Measurements from ENCODE around the gene AEBP1.

AEBP1 gene

DNA sequence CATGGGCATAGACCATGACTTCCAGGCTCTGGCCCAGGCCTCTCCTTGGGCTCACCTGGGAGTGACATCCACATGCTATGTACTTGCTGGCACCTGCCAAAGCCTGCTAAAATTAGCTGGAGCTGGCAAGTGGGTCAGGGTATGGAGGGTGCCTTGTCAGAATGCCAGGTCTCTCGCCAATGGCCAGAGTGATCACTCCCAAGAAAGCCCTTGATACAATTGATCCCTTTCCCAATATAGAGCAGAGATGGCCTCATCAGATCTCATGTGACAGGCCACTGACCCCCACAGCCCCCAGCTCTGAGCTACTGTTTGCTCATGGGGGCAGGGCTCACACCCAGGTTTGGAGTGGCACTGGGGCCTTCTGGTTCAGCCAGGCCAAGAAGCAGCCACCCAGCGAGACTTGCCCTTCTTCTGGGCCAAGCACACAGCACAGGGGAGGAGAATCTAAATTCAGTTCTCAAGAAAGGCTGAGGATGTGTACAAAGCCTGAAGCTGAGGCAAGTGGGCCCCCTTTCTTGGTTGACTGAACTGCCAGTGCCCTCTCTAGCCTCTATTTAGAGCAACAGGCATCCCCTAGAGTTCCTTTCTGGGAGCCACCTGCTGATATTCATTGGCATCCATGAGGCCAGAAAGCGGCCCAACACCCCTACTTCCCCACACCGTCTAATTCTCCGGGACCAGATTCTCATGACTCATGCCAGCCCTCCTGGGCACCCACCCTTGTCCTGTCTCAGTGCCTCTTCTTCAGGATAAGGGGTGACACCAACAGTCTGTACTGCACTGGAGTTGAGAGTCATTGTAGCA is 55.9 kb downstream of the AEBP1 start:
- in situ Hi-C loops (cut with MboI; ENCODE audit: low pct_unique_long_range_greater_than_20kb, low sequenced_read_pairs, unreplicated experiment): no loop called here
- no peak for DNase-seq (ENCODE audit: low spot score)
- TF ChIP-seq, protein P1, sequence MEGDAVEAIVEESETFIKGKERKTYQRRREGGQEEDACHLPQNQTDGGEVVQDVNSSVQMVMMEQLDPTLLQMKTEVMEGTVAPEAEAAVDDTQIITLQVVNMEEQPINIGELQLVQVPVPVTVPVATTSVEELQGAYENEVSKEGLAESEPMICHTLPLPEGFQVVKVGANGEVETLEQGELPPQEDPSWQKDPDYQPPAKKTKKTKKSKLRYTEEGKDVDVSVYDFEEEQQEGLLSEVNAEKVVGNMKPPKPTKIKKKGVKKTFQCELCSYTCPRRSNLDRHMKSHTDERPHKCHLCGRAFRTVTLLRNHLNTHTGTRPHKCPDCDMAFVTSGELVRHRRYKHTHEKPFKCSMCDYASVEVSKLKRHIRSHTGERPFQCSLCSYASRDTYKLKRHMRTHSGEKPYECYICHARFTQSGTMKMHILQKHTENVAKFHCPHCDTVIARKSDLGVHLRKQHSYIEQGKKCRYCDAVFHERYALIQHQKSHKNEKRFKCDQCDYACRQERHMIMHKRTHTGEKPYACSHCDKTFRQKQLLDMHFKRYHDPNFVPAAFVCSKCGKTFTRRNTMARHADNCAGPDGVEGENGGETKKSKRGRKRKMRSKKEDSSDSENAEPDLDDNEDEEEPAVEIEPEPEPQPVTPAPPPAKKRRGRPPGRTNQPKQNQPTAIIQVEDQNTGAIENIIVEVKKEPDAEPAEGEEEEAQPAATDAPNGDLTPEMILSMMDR (IDR thresholded peaks at IDR 0.05; ENCODE audit: extremely low read depth, insufficient read depth, missing control alignments): no peak

DNA sequence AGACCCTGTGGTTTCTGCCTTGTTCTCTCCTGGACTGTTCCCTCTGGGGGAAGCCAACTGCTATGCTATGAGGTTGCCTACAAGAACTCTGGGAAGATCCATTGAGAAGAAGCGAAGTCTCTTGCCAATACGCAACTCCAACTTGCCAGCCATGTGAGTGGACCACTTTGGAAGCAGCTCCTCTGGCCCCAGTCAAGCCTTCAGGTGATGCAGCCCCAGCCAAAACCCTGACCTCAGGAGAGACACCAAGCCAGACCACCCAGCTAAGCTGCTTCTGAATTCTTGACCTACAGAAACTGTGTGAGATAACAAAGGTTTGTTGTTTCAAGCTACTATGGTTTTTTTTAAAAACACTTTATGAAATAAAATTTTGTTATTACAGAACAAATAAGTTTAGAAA is 57.2 kb downstream of the AEBP1 start:
- no peak for DNase-seq (ENCODE audit: low spot score)
- in situ Hi-C loops (cut with MboI; ENCODE audit: low pct_unique_long_range_greater_than_20kb, low sequenced_read_pairs, unreplicated experiment): no loop called here
- TF ChIP-seq, protein P1 (IDR thresholded peaks at IDR 0.05; ENCODE audit: extremely low read depth, insufficient read depth, missing control alignments): no peak

DNA sequence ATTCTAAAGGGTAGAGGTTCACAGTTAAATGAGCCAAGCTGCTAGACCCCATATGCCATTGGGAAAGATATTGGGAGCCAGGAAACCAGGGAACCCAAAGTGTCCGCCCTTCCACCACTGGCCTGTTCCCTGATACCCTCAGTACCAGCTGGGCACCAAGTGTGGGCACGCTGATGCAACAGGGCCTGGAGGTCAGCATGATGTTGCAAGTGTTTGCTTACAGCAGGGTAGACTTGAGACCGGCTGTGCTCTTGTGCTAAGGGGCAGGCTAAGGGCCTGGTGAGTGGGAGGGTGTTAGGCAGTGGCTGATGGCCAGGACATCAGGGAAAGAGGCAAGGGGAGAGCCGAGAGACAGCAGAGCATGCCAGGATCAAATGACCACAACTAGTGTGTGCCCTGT is 58.0 kb downstream of the AEBP1 start:
- TF ChIP-seq, protein P1 (IDR thresholded peaks at IDR 0.05; ENCODE audit: extremely low read depth, insufficient read depth, missing control alignments): no peak
- DNase-seq (ENCODE audit: low spot score): no peak
- in situ Hi-C loops (cut with MboI; ENCODE audit: low pct_unique_long_range_greater_than_20kb, low sequenced_read_pairs, unreplicated experiment): no loop called here

DNA sequence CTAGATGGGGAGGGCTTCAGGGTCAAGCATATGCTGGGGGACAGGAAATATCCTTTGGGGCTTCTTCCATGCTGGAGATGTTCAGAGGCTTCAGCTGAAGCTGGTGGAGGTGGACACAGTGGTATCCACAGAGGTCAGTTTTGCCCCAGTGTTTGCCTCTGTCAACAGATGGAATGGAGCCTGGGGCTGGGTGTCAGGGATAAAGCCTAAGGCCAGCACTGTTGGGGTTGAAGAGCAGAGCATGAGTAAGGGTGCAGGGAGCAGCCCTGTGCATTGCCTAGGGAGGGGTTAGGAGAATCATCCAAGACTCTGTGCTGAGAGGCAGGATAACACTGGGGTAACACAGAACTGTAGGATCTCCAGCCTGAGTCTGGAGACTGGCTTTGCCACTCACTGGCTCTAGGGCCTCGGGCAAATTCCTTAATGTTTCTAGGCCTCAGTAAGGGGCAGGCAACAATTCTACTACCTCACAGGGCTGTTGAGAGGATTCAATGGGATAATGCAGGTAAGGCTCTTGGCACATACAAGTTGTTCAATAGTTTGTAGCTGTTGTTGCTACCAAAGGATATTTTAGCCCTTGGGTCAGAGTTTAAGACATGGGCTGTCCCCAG is 58.7 kb downstream of the AEBP1 start:
- in situ Hi-C loops (cut with MboI; ENCODE audit: low pct_unique_long_range_greater_than_20kb, low sequenced_read_pairs, unreplicated experiment): no loop called here
- no peak for DNase-seq (ENCODE audit: low spot score)
- TF ChIP-seq, protein P1 (IDR thresholded peaks at IDR 0.05; ENCODE audit: extremely low read depth, insufficient read depth, missing control alignments): no peak

DNA sequence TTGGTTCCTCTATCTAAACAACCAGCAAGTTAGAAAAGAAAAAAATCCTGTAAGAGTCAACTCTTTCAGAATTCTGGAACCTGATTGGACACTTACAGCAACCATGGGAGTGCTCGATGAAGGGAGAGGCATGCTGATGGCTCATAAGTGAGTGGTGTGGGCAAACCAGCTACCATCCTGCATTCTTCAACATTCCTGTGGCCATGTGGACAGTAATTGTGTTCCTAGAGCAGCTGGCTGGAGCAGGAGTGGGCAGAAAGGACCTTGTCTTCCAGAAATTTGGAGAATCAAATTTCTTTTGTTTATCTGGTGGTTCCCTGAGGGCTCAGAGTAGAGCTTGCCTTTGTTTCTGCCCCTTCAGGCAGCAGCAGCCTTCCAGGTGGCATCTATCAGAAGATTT is 59.4 kb downstream of the AEBP1 start:
- in situ Hi-C loops (cut with MboI; ENCODE audit: low pct_unique_long_range_greater_than_20kb, low sequenced_read_pairs, unreplicated experiment): no loop called here
- DNase-seq (ENCODE audit: low spot score): no peak
- TF ChIP-seq, protein P1 (IDR thresholded peaks at IDR 0.05; ENCODE audit: extremely low read depth, insufficient read depth, missing control alignments): no peak
